Thymus (tissue), 11 donors: ENCODE measurements around the gene TMEM198. TPM values are rescaled to one million over a fixed set of nuclear protein-coding genes. Genes with fewer than 3 reads are reported as not detected.

Source experiments
- DNase-seq, 9 donors: peaks; one replicate each; pipeline ENCODE4 v3.0.0-alpha.2; 2013; ENCODE audit warnings: low spot score in 9 of 9, low read depth in 6 of 9, missing footprints in 1 of 9
- H3K27ac ChIP-seq, 2 donors: one replicate each; pipeline ENCODE4 v1.5.1; 2013; ENCODE audit warnings: control low read depth in 1 of 2, low read depth in 1 of 2, low read length in 1 of 2, mild to moderate bottlenecking in 1 of 2, moderate library complexity in 1 of 2
- H3K27me3 ChIP-seq, 2 donors: one replicate each; pipeline ENCODE4 v1.5.1; 2013; ENCODE audit warnings: low read length in 1 of 2; ENCODE audit not compliant: control insufficient read depth in 2 of 2, insufficient read depth in 1 of 2
- H3K36me3 ChIP-seq, 2 donors: one replicate each; pipeline ENCODE4 v1.5.1; 2013; ENCODE audit warnings: low read length in 1 of 2, mild to moderate bottlenecking in 1 of 2, moderate library complexity in 1 of 2; ENCODE audit not compliant: control insufficient read depth in 2 of 2, insufficient read depth in 2 of 2
- H3K4me1 ChIP-seq, 2 donors: one replicate each; pipeline ENCODE4 v1.5.1; 2013; ENCODE audit warnings: low read length in 2 of 2; ENCODE audit not compliant: control insufficient read depth in 2 of 2, insufficient read depth in 2 of 2
- H3K4me3 ChIP-seq, 2 donors: one replicate each; pipeline ENCODE4 v1.5.1; 2013; ENCODE audit warnings: low read length in 2 of 2, control low read depth in 1 of 2, mild to moderate bottlenecking in 1 of 2
- H3K9me3 ChIP-seq, 2 donors: one replicate each; pipeline ENCODE4 v1.5.1; 2013; ENCODE audit warnings: low read length in 1 of 2, mild to moderate bottlenecking in 1 of 2; ENCODE audit not compliant: control insufficient read depth in 2 of 2, insufficient read depth in 1 of 2
- WGBS: extraction: QIAGEN DNeasy Blood & Tissue Kit; methylation state at CpG from one replicate; pipeline ENCODE4 v1.1.7; 2013; 5-methylcytosine and 5-hydroxymethylcytosine counted together
- polyA plus RNA-seq: library from polyadenylated mRNA; stranded (reverse); fragments of 200-250 nt; gene quantifications from one replicate; pipeline ENCODE4 v1.2.3, GENCODE V29; 2013
- total RNA-seq: library from RNA; stranded (reverse); fragments of 120-200 nt; gene quantifications from one replicate; pipeline ENCODE4 v1.2.4, GENCODE V29; 2013
- donor health status: healthy.

The TMEM198 gene
- total and polyA plus RNA-seq, 2 donors: 0.52 to 3.7 TPM

- H3K4me3 ChIP-seq: no peak overlapping the region
- H3K36me3 ChIP-seq: no peaks in the 10 kb centered on the region
- H3K9me3 ChIP-seq: peaks cover 2 to 12% of the 10 kb centered on the region in 2 donors
- H3K4me1 ChIP-seq: peaks cover 0 to 36% of the 10 kb centered on the region in 2 donors
- peaks cover 51 to 100% of the 10 kb centered on the region in 2 donors for H3K27me3 ChIP-seq
- no peak for DNase-seq
- WGBS: 8% methylated on average over 4 of the region's 4 CpGs
- H3K27ac ChIP-seq: no peak overlapping the region
Measured at GRCh38 chr2:219513787-219514186, 30.0 kb upstream of the TMEM198 start.

GRCh38 chr2:219514196-219514761 is 29.5 kb upstream of the TMEM198 start, which contains the start of gene ASIC4:
ASIC4 (plus strand) TSS chr2:219514482; CDS start chr2:219514725, 243 bp downstream.
- no peaks in the 10 kb centered on the region for H3K36me3 ChIP-seq
- peaks cover 48 to 100% of the 10 kb centered on the region in 2 donors for H3K27me3 ChIP-seq
- 6% methylated on average over 31 of the region's 31 CpGs for WGBS
- peaks cover 2 to 12% of the 10 kb centered on the region in 2 donors for H3K9me3 ChIP-seq
- peak in 3 of 9 donors; percentile 21 to 59 (median 42) for DNase-seq
- no peak within 1 kb of the TSS for H3K4me3 ChIP-seq
- H3K4me1 ChIP-seq: peaks cover 0 to 33% of the 10 kb centered on the region in 2 donors
- no peak within 1 kb of the TSS for H3K27ac ChIP-seq

- no peak overlapping the region for H3K27ac ChIP-seq
- no peak overlapping the region for H3K4me3 ChIP-seq
- H3K27me3 ChIP-seq: peaks cover 48 to 100% of the 10 kb centered on the region in 2 donors
- no peak for DNase-seq
- peaks cover 2 to 12% of the 10 kb centered on the region in 2 donors for H3K9me3 ChIP-seq
- H3K4me1 ChIP-seq: peaks cover 0 to 28% of the 10 kb centered on the region in 2 donors
- WGBS: 90% methylated on average over 21 of the region's 21 CpGs
- H3K36me3 ChIP-seq: no peaks in the 10 kb centered on the region
Measured at GRCh38 chr2:219514836-219515235, 29.0 kb upstream of the TMEM198 start.

GRCh38 chr2:219515874-219516629 is 27.8 kb upstream of the TMEM198 start:
- Histone ChIP-seq H3K9me3 (peaks cover under 1 to 5% of the 10 kb centered on the region in 2 donors), H3K4me1 (peaks cover 0 to 20% of the 10 kb centered on the region in 2 donors), H3K4me3 (no peak overlapping the region), H3K27me3 (peaks cover 48 to 100% of the 10 kb centered on the region in 2 donors), H3K36me3 (no peaks in the 10 kb centered on the region), H3K27ac (no peak overlapping the region)
- WGBS: 83% methylated on average over 17 of the region's 17 CpGs
- DNase-seq: no peak

- WGBS: 47% methylated on average over 7 of the region's 7 CpGs
- Histone ChIP-seq H3K27ac (no peak overlapping the region), H3K36me3 (no peaks in the 10 kb centered on the region), H3K27me3 (peaks cover 50 to 100% of the 10 kb centered on the region in 2 donors), H3K4me1 (peaks cover 0 to 20% of the 10 kb centered on the region in 2 donors), H3K9me3 (peaks cover 0 to 5% of the 10 kb centered on the region in 2 donors), H3K4me3 (no peak overlapping the region)
- DNase-seq: no peak
Measured at GRCh38 chr2:219516888-219517287, 26.9 kb upstream of the TMEM198 start.

- 79% methylated on average over 10 of the region's 10 CpGs for WGBS
- Histone ChIP-seq H3K4me3 (no peak overlapping the region), H3K27ac (no peak overlapping the region), H3K4me1 (peaks cover 0 to 16% of the 10 kb centered on the region in 2 donors), H3K9me3 (peaks cover 0 to 5% of the 10 kb centered on the region in 2 donors), H3K27me3 (peaks cover 50 to 100% of the 10 kb centered on the region in 2 donors), H3K36me3 (no peaks in the 10 kb centered on the region)
- DNase-seq: no peak
Measured at GRCh38 chr2:219517954-219518778, 25.7 kb upstream of the TMEM198 start.

GRCh38 chr2:219519526-219519916 is 24.3 kb upstream of the TMEM198 start:
- Histone ChIP-seq H3K36me3 (no peaks in the 10 kb centered on the region), H3K4me1 (peaks cover 0 to 4% of the 10 kb centered on the region in 2 donors), H3K9me3 (peaks cover 0 to 5% of the 10 kb centered on the region in 2 donors), H3K4me3 (no peak overlapping the region), H3K27me3 (peaks cover 51 to 100% of the 10 kb centered on the region in 2 donors), H3K27ac (no peak overlapping the region)
- 94% methylated on average over 9 of the region's 9 CpGs for WGBS
- no peak for DNase-seq

- no peaks in the 10 kb centered on the region for H3K4me1 ChIP-seq
- peaks cover 0 to 5% of the 10 kb centered on the region in 2 donors for H3K9me3 ChIP-seq
- DNase-seq: no peak
- H3K27me3 ChIP-seq: peaks cover 51 to 100% of the 10 kb centered on the region in 2 donors
- H3K4me3 ChIP-seq: no peak overlapping the region
- no peak overlapping the region for H3K27ac ChIP-seq
- H3K36me3 ChIP-seq: no peaks in the 10 kb centered on the region
- WGBS: 85% methylated on average over 8 of the region's 8 CpGs
Measured at GRCh38 chr2:219520079-219520478, 23.7 kb upstream of the TMEM198 start.
